NOMO-1 treated with DMSO at 0.1 percent for 48 hours (cell line): Measurements from ENCODE around the gene TCP11X1.
"Not testable (repeated sequence)": the region's sequence is repeated elsewhere in the genome, so short reads cannot be mapped to it uniquely, and the experiment has no call there.

ENCODE experiments used
- DNase-seq: peaks from one replicate; lab custom pipeline; 2025; ENCODE audit not compliant: unreplicated experiment; lab: John Stamatoyannopoulos, UW

Gene TCP11X1

GRCh38 chrX:102214986-102215385 is at the start of gene TCP11X1:
TCP11X1 (plus strand) TSS chrX:102215301.
- DNase-seq: not testable (repeated sequence)

GRCh38 chrX:102185967-102186720 is 29.0 kb upstream of the TCP11X1 start:
- no peak for DNase-seq

GRCh38 chrX:102207940-102208339 is 7.2 kb upstream of the TCP11X1 start:
- DNase-seq: not testable (repeated sequence)

GRCh38 chrX:102216497-102216896 is 1.4 kb downstream of the TCP11X1 start:
- not testable (repeated sequence) for DNase-seq

- not testable (repeated sequence) for DNase-seq
These were observed 20.6 kb downstream of the TCP11X1 start for GRCh38 chrX:102235678-102236077.

- not testable (repeated sequence) for DNase-seq
These were observed 25.2 kb downstream of the TCP11X1 start for GRCh38 chrX:102240265-102240664.

- DNase-seq: not testable (repeated sequence)
These were observed 31.8 kb downstream of the TCP11X1 start, which contains the start of gene NXF2 for GRCh38 chrX:102246893-102247292. NXF2 (plus strand) TSS chrX:102247167; CDS start chrX:102307079, 59,912 bp downstream.

- not testable (repeated sequence) for DNase-seq
These were observed 57.1 kb downstream of the TCP11X1 start for GRCh38 chrX:102272231-102272630.
